DMS79 treated with DMSO at 0.1 percent for 48 hours (cell line): ENCODE data around the gene SARDH.

Experiments
- DNase-seq: peaks from one replicate; lab custom pipeline; 2025; lab: John Stamatoyannopoulos, UW

SARDH gene

DNA sequence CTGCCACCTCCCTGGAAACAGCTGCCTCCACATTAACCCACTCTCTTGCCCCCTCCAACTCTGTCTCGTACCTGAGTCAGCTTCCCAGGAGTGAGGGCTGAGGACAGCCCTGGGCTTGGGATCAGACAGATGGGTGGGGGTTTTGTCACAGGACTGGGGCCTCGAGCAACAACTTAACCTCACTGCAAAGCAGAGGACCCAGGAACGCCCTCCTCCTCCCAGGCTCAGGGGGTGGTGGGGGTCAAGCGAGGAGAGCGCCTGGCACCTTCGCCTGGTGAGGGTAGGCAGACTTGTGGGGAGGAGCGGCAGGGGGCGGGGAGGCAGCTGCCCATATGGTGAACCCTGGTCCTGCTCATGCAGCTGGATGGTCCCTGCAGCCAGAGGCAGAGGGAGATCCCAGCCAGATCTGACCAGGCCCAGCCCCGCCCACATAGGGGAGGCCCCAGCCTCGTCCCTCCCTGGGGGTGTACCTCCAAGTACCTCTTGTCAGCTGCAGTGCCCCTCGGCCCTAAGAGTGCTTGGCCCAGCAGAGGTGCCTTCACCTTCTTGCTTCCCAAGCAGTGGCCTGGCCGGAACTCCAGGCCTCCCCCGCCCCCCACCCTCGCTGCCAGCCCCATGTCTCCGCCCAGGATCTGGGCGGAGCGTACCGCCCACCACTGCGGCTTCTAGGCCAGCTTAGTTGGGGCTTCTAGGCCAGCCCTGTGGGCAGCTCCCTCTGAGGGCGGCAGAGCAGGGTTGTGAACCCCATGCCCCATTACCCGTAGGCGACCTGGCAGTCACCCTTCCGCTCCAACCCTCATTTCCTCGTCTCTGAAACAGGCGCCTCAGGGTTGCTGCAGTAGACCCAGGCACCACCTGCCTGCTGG lies at the start of gene SARDH:
Gene SARDH (minus strand): TSS at position 579 of the 866 bp plus-strand sequence. CDS start 4,179 bp downstream, outside the sequence.
- peak; percentile 72 for DNase-seq

GRCh38 chr9:133787754-133788025 lies 49.5 kb upstream of the SARDH start:
- no peak for DNase-seq

DNA sequence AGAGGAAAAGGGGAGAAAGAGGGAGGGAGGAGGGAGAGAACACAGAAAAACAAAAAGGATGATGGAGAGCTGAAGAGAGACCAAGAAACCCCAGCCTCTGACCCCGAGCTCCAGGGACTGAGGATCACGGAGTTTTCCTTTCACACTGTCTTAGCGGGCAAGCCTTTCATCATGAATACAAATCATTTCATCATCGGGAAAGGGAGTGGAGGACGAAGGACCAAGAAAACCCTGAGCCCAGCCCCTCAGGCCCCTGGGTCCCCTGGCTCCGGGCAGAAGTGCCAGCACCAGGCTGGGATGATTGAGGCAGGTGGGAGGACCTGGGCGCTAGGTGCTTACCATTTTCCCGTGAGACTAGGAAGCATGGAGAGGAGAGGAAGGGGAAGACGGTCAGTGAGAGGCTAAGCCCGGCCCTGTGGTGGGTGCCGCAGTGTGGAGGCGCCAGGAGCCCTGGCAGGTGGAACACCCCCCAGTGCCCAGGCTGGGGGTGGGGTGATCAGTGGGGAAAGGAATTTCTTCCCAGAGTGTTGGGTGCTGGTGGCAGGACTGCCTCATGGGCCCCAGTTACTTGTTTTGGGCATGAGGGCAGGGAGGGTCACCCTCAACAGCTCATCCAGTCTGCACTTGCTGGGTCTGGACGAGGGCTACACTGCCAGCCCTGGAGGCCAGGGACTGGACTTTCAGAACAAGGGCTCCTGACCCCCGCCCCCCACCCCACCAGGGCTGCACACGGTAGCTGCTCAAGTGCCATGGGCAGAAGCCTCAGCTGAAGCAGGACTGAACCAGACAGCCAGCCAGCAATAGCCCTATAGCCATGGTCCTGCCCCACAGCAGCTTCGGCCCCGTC lies 49.0 kb upstream of the SARDH start:
- no peak for DNase-seq

- no peak for DNase-seq
These were observed 48.2 kb upstream of the SARDH start for GRCh38 chr9:133786371-133786753.

GRCh38 chr9:133785753-133786370 lies 47.7 kb upstream of the SARDH start:
- DNase-seq: no peak

DNA sequence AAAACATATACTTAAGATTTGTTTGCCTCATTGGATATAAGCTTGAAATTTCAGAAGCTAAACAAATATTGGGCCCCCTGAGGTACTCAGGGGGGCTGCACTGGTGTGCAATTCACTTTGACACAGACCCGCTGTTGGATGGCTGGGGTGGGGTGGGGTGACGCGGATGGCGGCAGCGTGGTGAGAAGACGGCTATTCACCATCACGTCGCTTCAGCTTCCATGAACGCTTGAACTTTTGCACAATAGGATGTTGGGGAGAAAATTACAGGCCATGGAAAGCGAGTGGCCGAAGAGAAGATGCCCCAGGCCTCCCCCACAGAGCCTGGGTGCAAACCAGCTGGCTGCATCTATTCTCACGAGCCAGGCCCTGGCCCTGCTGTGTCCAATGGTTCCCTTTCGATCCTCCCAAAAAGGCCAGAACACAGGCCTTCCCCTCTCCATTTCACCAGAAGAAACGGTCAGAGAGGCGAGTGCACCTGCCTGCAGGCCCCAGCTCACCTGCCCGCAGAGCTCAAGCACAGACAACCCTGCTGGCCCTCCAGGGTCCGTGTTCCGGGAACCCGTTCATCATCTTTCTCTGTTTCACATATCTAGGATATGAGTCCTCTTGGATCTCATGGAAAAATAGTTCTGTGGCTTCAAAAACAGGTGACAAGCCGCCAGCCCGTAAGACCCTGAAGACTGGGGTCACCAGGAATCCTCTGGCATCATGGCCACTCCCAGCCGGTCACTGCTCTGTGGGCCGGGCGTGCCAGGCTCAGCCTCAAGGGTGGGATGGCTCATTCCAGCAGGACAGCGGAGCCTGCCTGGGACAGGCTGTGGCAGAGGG lies 46.8 kb upstream of the SARDH start:
- no peak for DNase-seq

GRCh38 chr9:133783331-133783731 lies 45.2 kb upstream of the SARDH start:
- no peak for DNase-seq

GRCh38 chr9:133782157-133783130 lies 44.3 kb upstream of the SARDH start:
- peak; percentile 40 for DNase-seq

DNA sequence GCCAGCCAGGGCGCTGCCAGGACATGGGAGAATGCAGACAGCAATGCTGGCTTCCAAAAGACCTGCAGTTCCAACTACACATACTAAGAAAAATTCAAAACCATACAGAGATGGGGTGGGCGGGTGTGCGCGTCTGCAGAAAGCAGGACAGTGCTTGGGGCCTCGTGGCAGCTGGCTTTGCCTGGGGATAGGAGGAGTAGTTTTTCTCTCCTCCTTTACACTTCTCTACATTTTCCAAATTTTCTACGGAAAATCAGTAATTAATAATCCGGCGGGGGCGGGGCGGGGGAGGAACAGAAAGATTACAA lies 43.6 kb upstream of the SARDH start:
- DNase-seq: no peak

DNA sequence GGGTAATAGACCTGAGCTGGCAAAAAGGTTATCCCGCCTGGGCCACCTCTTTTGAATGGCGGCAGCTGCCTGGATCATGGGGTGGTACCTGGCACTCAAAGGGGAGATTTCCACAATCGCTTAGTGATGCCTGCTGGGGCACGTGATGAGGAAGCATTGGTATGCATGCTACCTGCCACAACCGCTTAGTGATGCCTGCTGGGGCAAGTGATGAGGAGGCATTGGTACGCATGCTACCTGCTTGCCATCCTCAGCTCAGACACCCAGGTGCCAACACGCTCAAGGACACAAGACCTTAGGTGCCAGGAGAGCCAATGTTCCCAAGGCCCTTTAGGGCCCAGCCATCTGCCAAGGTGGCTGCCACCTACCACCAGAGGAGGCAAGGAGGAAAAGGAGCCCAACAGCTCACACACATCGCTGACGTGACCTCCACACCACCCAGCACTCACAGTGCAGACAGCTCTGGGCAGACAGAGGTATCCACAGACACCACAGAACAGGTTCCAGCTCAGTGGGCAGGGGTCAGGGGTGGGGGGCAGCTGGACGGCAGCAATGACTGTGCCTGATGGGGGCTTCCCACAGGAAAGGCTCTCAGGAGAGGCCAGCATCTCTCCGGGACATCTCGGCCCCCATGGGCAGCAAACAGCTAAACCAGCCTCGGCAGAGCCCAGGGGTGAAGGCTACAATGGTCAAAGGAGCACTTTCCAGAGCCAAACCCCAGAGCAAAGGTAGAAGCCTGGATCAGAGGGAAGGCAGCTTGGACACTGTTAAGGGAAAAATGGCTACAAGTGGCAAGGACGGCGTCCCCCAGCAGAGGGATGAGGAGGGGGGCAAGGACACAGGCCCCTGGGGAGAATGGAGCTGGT lies 43.0 kb upstream of the SARDH start:
- no peak for DNase-seq

DNA sequence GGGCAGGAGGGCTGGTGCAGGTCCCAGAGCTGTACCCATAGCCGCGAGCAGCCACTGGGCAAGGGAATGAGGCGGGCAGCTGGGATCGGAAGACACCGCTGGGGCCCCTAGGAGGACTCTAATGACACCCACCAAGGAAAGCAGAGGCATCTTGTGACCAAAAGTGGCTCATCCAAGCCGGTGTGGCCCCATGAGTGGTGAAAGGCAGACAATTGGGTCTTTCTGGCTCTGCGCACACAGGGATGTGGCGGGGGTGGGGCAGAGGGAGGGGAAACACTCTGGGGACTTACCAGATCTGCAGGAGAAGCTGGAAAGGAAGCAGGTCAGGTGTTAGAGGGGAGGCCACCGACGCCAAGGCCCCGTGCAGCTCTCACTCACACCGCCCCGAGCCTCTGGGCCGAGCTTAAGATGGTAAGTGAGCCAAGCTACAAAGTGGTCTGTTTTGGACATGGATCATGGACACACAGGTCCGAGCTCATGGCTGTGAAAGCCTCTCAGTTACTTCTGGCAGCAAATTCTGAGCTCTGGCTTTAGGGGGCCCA lies 42.3 kb upstream of the SARDH start:
- DNase-seq: no peak

DNA sequence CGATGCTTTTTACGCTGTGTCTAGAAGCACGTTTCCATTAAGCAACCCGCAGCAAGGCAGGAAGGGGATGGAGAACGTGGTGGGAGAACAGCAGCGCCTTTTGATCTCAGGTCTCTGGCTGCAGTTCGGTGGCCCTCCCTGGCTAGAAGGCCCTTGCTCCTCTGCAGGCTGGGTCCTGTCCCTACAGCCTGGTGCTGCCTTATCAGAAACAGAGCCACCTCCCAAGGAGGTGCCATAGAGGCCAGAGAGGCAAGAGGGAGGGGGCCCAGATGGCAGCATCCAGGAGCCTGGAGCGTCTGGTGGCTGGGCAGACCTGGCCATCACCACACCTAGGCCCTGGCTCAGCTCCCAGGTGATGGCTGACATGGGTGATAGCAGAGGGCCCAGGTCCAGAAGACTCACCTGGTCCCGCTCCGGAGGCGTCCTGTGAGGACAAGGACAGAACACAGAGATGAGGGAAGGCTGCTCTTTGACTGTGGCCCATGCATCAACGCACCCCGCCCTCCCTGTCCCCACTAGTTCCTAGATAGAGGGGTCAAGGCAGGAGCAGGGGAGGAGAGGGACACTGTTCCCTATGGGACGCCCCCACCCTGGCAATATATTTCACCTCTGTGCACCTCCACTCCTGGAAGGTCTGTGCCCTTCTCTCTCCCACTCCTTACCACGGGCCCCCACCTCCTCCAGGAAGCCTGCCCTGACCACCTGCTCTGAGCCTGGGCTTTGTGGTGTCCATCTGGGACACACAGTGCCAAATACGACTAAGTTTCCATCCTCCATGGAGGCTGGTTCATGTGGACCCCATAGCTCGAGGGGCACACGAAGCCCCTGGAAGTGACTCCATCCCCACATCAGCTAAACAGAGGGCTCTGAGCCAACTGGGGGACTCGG lies 41.6 kb upstream of the SARDH start:
- no peak for DNase-seq

DNA sequence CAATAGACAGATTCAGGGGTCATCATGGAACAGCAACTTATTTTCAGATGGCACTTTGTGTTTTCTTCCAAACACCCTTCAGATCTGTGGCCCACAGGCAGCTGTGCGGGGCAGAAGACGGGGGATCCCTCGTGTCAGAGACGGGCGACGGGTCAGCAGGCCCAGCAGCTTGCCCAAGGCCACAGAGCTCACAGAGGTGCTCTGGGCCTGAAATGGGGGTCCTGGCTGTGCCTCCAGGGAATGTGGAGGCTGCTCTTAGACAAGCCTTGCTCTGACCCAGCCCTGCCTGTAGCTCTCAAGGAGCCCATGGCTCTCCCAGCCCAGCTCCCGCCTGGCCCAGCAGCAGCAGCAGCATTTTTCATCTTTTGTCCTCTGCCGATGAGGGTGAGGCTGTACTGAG lies 40.9 kb upstream of the SARDH start:
- DNase-seq: no peak

- no peak for DNase-seq
These were observed 40.3 kb upstream of the SARDH start for GRCh38 chr9:133778336-133779013.

- DNase-seq: no peak
These were observed 39.7 kb upstream of the SARDH start for GRCh38 chr9:133777871-133778270.

- DNase-seq: no peak
These were observed 39.1 kb upstream of the SARDH start for GRCh38 chr9:133777068-133777791.
